H1 (cell line): ENCODE measurements around the gene WDFY3. TPM values are rescaled to one million over a fixed set of nuclear protein-coding genes. Genes with fewer than 3 reads are reported as not detected.
"Not testable (repeated sequence)": the region's sequence is repeated elsewhere in the genome, so short reads cannot be mapped to it uniquely, and the experiment has no call there.

Experiments used
- CTCF ChIA-PET: fragments of 300-600 bp; sonication (Branson Sonifier 250); formaldehyde crosslinking; loops from one replicate; lab custom pipeline; 2021; ENCODE audit not compliant: partially characterized antibody; lab: Charles Lee
- POLR2A ChIA-PET: fragments of 300-600 bp; sonication (Branson Sonifier 250); formaldehyde crosslinking; loops from one replicate; lab custom pipeline; 2021; ENCODE audit warnings: inconsistent platforms; ENCODE audit not compliant: partially characterized antibody; lab: Charles Lee
- DNase-seq, 2 experiments: peaks; one replicate each; pipeline versions ENCODE4 v3.0.0 to v3.0.0-alpha.2; 2010 to 2022; ENCODE audit warnings: low spot score in 2 of 2, low read depth in 1 of 2, mixed read lengths in 1 of 2
- FAIRE-seq: peaks from 2 replicates; lab custom pipeline; 2011; peaks lifted over from hg19 to GRCh38; lab: Jason Lieb, UNC
- H2AFZ ChIP-seq: 2 replicates; pipeline ENCODE4 v1.8.1; 2012; ENCODE audit warnings: low read length, inconsistent platforms
- H2AK5ac ChIP-seq: 2 replicates; pipeline ENCODE4 v1.6.1; 2013; ENCODE audit warnings: low read depth, low read length
- H2BK120ac ChIP-seq: replicated peaks from 2 replicates; pipeline ENCODE3; 2013; ENCODE audit warnings: low read depth, low read length, inconsistent platforms
- H2BK12ac ChIP-seq: 2 replicates; pipeline ENCODE4 v1.6.1; 2013; ENCODE audit warnings: low read depth, low read length
- H2BK15ac ChIP-seq: 2 replicates; pipeline ENCODE4 v1.6.1; 2013; ENCODE audit warnings: low read length
- H2BK20ac ChIP-seq: 2 replicates; pipeline ENCODE4 v1.6.1; 2013; ENCODE audit warnings: low read length
- H2BK5ac ChIP-seq: 2 replicates; pipeline ENCODE4 v1.6.1; 2013; ENCODE audit warnings: low read depth, low read length
- H3K14ac ChIP-seq: 2 replicates; pipeline ENCODE4 v1.6.1; 2013; ENCODE audit warnings: inconsistent platforms; ENCODE audit not compliant: insufficient read length
- H3K18ac ChIP-seq: 2 replicates; pipeline ENCODE4 v1.6.1; 2013; ENCODE audit warnings: low read length; ENCODE audit errors: extremely low read depth
- H3K23ac ChIP-seq: 2 replicates; pipeline ENCODE4 v1.6.1; 2013; ENCODE audit warnings: inconsistent platforms; ENCODE audit not compliant: insufficient read length
- H3K23me2 ChIP-seq: 2 replicates; pipeline ENCODE4 v1.6.1; 2013; ENCODE audit warnings: low read depth, low read length
- H3K27ac ChIP-seq: 2 replicates; pipeline ENCODE4 v1.6.1; 2011; ENCODE audit warnings: low read depth, low read length, inconsistent platforms
- H3K27me3 ChIP-seq, 4 experiments: replicated peaks in 1 of 4; 1 replicate in 1 of 4; 2 replicates in 3 of 4; pipeline versions ENCODE4 v1.6.1 to v1.8.1; 2011 to 2013; ENCODE audit warnings: low read length in 3 of 4, mild to moderate bottlenecking in 3 of 4, inconsistent platforms in 2 of 4, mixed read lengths in 2 of 4, moderate library complexity in 1 of 4; ENCODE audit not compliant: control insufficient read depth in 3 of 4, insufficient read depth in 3 of 4; ENCODE audit errors: extremely low read depth in 1 of 4
- H3K36me3 ChIP-seq, 4 experiments: 2 replicates each; pipeline versions ENCODE4 v1.6.1 to v1.8.1; 2011 to 2013; ENCODE audit warnings: mild to moderate bottlenecking in 4 of 4, low read length in 3 of 4, moderate library complexity in 2 of 4, control low read depth in 1 of 4, inconsistent platforms in 1 of 4; ENCODE audit not compliant: insufficient read depth in 4 of 4, control insufficient read depth in 2 of 4
- H3K4ac ChIP-seq: replicated peaks from 2 replicates; pipeline ENCODE3; 2013; ENCODE audit warnings: low read length, low read depth, mixed read lengths, inconsistent platforms; ENCODE audit not compliant: insufficient read length
- H3K4me1 ChIP-seq, 4 experiments: replicated peaks in 1 of 4; 1 replicate in 1 of 4; 2 replicates in 3 of 4; pipeline versions ENCODE4 v1.6.1 to v1.8.1; 2011 to 2013; ENCODE audit warnings: low read length in 3 of 4, inconsistent platforms in 2 of 4, mixed read lengths in 1 of 4; ENCODE audit not compliant: insufficient read depth in 4 of 4, control insufficient read depth in 3 of 4
- H3K4me2 ChIP-seq, 2 experiments: 2 replicates each; pipeline versions ENCODE4 v1.6.1 to v1.8.1; 2011 to 2013; ENCODE audit warnings: low read depth in 2 of 2, low read length in 2 of 2, control low read depth in 1 of 2, inconsistent platforms in 1 of 2, mild to moderate bottlenecking in 1 of 2; ENCODE audit not compliant: insufficient read depth in 1 of 2
- H3K4me3 ChIP-seq, 4 experiments: fragments of 200-600, 300-600 bp in 1 of 4; sonication (generic), shearing (Covaris generic), sonication (Bioruptor Twin) in 1 of 4; 2 replicates each; pipeline versions ENCODE4 v1.5.1 to v1.8.1; 2011 to 2016; ENCODE audit warnings: low read length in 4 of 4, low read depth in 3 of 4, control low read depth in 2 of 4, inconsistent platforms in 2 of 4, mild to moderate bottlenecking in 2 of 4, mixed read lengths in 1 of 4, moderate library complexity in 1 of 4; ENCODE audit not compliant: insufficient read depth in 2 of 4; ENCODE audit errors: extremely low read depth in 1 of 4
- H3K56ac ChIP-seq: replicated peaks from 2 replicates; pipeline ENCODE3; 2013; ENCODE audit warnings: low read depth, mild to moderate bottlenecking, mixed read lengths, low read length, inconsistent platforms; ENCODE audit not compliant: insufficient read length
- H3K79me1 ChIP-seq: 2 replicates; pipeline ENCODE4 v1.6.1; 2013; ENCODE audit warnings: low read depth, low read length, control low read depth
- H3K79me2 ChIP-seq, 2 experiments: 2 replicates each; pipeline versions ENCODE4 v1.6.1 to v1.8.1; 2012 to 2013; ENCODE audit warnings: low read length in 2 of 2, mild to moderate bottlenecking in 2 of 2, inconsistent platforms in 1 of 2; ENCODE audit not compliant: insufficient read depth in 2 of 2, control insufficient read depth in 1 of 2
- H3K9ac ChIP-seq, 4 experiments: replicated peaks in 1 of 4; 1 replicate in 1 of 4; 2 replicates in 3 of 4; pipeline versions ENCODE4 v1.6.1 to v1.8.1; 2011 to 2013; ENCODE audit warnings: low read depth in 3 of 4, low read length in 3 of 4, control low read depth in 2 of 4, mild to moderate bottlenecking in 2 of 4, moderate library complexity in 2 of 4, inconsistent platforms in 1 of 4; ENCODE audit errors: extremely low read depth in 1 of 4
- H3K9me3 ChIP-seq, 2 experiments: 2 replicates each; pipeline versions ENCODE4 v1.6.1 to v1.8.1; 2012 to 2013; ENCODE audit warnings: mild to moderate bottlenecking in 2 of 2, moderate library complexity in 2 of 2, control low read depth in 1 of 2, inconsistent platforms in 1 of 2, low read depth in 1 of 2, low read length in 1 of 2, mixed read lengths in 1 of 2; ENCODE audit not compliant: insufficient read depth in 2 of 2
- H4K20me1 ChIP-seq, 2 experiments: replicated peaks in 1 of 2; 2 replicates each; pipeline versions ENCODE3 to v1.8.1; 2011 to 2013; ENCODE audit warnings: inconsistent platforms in 2 of 2, low read length in 2 of 2, mild to moderate bottlenecking in 1 of 2; ENCODE audit not compliant: insufficient read depth in 2 of 2, control insufficient read depth in 1 of 2
- H4K5ac ChIP-seq: 2 replicates; pipeline ENCODE4 v1.6.1; 2013; ENCODE audit warnings: low read length, low read depth, mixed read lengths, inconsistent platforms; ENCODE audit not compliant: insufficient read length
- H4K8ac ChIP-seq: 2 replicates; pipeline ENCODE4 v1.8.0; 2013; ENCODE audit warnings: mild to moderate bottlenecking, moderate library complexity, low read length, inconsistent platforms; ENCODE audit not compliant: insufficient read depth; ENCODE audit errors: extremely low read depth
- H4K91ac ChIP-seq: replicated peaks from 2 replicates; pipeline ENCODE3; 2013; ENCODE audit warnings: low read length, mixed read lengths, inconsistent platforms; ENCODE audit not compliant: insufficient read length
- WGBS, 2 experiments: shearing (Covaris generic) in 1 of 2; methylation state at CpG; one replicate each; pipeline versions ENCODE4 v1.1.6 to v1.1.7; 2013 to 2015; ENCODE audit warnings: low lambda C conversion rate in 2 of 2, mixed read lengths in 2 of 2, inconsistent platforms in 1 of 2, low coverage in 1 of 2, missing lambda C conversion rate in 1 of 2; ENCODE audit not compliant: insufficient replicate concordance in 2 of 2, insufficient coverage in 1 of 2, insufficient read length in 1 of 2; ENCODE audit errors: extremely low coverage in 1 of 2, missing lambda C conversion rate in 1 of 2; 5-methylcytosine and 5-hydroxymethylcytosine counted together
- polyA plus RNA-seq, 7 experiments: library from polyadenylated mRNA; depleted of rRNA in 3 of 7; stranded (reverse) in 5 of 7; unstranded in 2 of 7; fragments of >200 nt in 5 of 7; fragments of 200-250 nt in 2 of 7; gene quantifications; 1 replicate in 5 of 7; 2 replicates in 1 of 7; 4 replicates in 1 of 7; pipeline versions ENCODE4 v1.2.1 to v1.2.3, GENCODE V29; 2011 to 2013; ENCODE audit warnings: missing spikeins in 2 of 7, mixed read lengths in 2 of 7
- total RNA-seq: library from RNA; stranded (reverse); fragmentation: NEBNext Ultra II Directional; extraction: Animal tissue kit (Norgen Biotek cat#: 25700); gene quantifications from 2 replicates; pipeline ENCODE4 v1.2.1, GENCODE V29; 2021

Gene WDFY3
- total and polyA plus RNA-seq, 2 of the 8 experiments (the other 6 are each of a cell fraction or from before 2014, with no cell fraction given): 25.6 to 62.4 TPM

GRCh38 chr4:84682661-84683060 is 283.8 kb downstream of the WDFY3 start:
- H3K23me2 ChIP-seq, H3K56ac ChIP-seq, H3K27me3 ChIP-seq, H2BK5ac ChIP-seq, H3K9ac ChIP-seq, DNase-seq, H3K79me2 ChIP-seq, POLR2A ChIA-PET, H4K20me1 ChIP-seq, FAIRE-seq, H2BK20ac ChIP-seq, H2BK120ac ChIP-seq, H2BK15ac ChIP-seq, H4K8ac ChIP-seq, H3K9me3 ChIP-seq, H3K23ac ChIP-seq, H3K4me3 ChIP-seq, H2BK12ac ChIP-seq, H3K14ac ChIP-seq, H3K18ac ChIP-seq, H2AFZ ChIP-seq, H3K27ac ChIP-seq, H3K4me2 ChIP-seq, H4K91ac ChIP-seq, H4K5ac ChIP-seq, H3K79me1 ChIP-seq, H3K4me1 ChIP-seq, H2AK5ac ChIP-seq, H3K4ac ChIP-seq: not testable (repeated sequence)
- 94% methylated on average over 4 of the region's 4 CpGs; no CpG with 5 or more reads in 1 of the 2 experiments for WGBS, 2 experiments
- CTCF ChIA-PET: interaction anchor here (0.7 to 1.4 kb wide), 3 partner anchors 75 to 1608 kb away, joined by 3 to 9 read pairs (median 3); no protein-coding TSS in a partner anchor
- peaks cover 2 to 42% (median 32%) of the 10 kb centered on the region in 4 experiments; a peak in 7 of 8 replicates for H3K36me3 ChIP-seq
